GM19455 (cell line): ENCODE results near the gene FKBP5.
A peak's percentile ranks its signal among the peaks of the same experiment; 100 is the strongest.
"Not testable (repeated sequence)": the region's sequence is repeated elsewhere in the genome, so short reads cannot be mapped to it uniquely, and the experiment has no call there.

Experiments
- ATAC-seq: cut with Tn5 transposase; IDR thresholded peaks from one replicate; pipeline ENCODE4 v1.9.1; 2021; ENCODE audit not compliant: unreplicated experiment

Gene FKBP5

DNA sequence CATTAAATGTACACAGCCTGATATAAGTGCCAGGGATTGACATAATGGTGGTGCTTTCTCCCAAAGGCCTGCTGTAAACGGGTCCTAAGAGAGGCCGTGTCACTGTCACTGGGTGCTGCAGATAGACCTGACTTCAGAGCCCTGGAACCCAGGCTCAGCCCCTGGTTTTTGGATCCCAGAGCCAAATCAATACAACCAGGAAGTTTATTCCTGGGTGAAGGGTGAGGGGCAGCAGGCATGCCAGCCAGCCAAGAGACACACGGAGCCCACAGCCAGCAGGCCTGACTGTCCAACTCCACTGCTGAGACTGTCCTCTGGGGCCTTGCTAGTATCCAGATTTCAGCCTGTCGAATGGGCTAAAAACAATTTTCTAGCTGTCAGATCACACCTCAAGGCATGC lies 35.3 kb upstream of the FKBP5 start:
- ATAC-seq: no peak

- no peak for ATAC-seq
Measured at GRCh38 chr6:35723587-35723986, 34.9 kb upstream of the FKBP5 start.

GRCh38 chr6:35722121-35722761 lies 33.5 kb upstream of the FKBP5 start:
- no peak for ATAC-seq

- peak; percentile 55 for ATAC-seq
Measured at GRCh38 chr6:35719830-35720733, 31.4 kb upstream of the FKBP5 start.

GRCh38 chr6:35719404-35719829 lies 30.7 kb upstream of the FKBP5 start:
- peak; percentile 22 for ATAC-seq

DNA sequence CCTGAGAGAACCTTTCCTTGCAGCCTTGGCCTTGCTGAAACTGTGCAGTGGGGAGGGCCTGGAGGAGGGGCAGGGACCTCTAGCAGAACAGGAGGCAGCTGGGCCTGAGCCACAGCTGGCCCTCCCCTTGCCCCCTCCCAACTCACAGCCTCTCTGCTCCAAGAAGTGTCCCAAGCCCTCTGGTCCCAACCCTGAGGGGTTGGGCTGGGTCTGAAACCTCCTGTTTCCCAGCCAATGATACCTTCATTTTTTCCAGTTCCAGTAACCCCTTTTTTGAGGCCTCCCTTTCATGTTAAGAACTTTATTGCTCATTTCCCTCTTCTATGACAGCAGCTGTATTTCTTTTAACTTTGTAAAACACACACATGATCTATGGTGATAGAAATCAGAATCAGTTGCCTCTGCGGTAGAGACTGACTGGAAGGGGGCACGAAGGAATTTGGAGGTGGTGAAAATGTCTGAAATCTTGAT lies 30.2 kb upstream of the FKBP5 start:
- ATAC-seq: no peak

- ATAC-seq: no peak
Measured at GRCh38 chr6:35718375-35718736, 29.6 kb upstream of the FKBP5 start.

- ATAC-seq: no peak
Measured at GRCh38 chr6:35717449-35718374, 29.0 kb upstream of the FKBP5 start.

GRCh38 chr6:35716798-35717197 lies 28.1 kb upstream of the FKBP5 start:
- no peak for ATAC-seq

GRCh38 chr6:35713006-35713767 lies 24.5 kb upstream of the FKBP5 start:
- ATAC-seq: no peak

DNA sequence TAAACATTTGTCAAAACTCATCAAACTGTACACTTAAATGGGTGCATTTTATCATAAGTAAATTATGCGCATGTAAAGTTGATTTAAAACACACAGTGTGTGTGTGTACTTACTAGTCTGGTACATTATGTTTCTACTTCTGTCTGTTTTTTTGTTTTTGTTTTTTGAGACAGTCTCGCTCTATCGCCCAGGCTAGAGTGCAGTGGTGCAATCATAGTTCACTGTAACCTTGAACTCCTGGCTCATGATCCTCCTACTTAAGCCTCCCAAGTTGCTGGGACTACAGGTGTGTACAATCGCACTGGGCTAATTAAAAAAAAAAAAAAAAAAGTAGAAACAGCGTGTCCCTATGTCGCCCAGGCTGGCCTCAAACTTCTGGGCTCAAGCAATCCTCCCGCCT lies 23.0 kb upstream of the FKBP5 start:
- no peak for ATAC-seq

DNA sequence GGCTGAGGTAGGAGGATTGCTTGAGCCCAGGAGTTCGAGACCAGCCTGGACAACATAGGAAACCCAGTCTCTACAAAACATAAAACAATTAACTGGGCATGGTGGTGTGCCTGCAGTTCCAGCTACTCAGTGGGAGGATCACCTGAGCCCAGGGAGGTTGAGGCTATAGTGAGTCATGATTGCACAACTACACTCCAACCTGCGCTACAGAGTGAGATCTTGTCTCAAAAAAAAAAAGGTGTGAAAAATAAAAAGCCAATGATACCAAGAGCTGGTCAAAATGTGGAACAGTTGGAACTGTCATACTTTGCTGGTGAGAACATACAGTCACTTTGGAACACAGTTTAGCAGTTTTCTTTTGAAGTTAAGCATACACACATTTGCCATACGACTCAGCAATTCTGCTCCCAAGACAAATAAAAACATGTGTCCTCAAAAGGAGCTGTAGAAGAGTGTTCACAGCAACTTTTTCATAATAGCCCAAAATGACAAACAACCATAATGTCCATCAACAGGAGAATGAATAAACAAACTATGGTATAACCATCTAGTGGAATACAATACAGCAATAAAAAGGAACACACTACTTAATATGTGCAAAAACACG lies 21.6 kb upstream of the FKBP5 start:
- ATAC-seq: no peak

DNA sequence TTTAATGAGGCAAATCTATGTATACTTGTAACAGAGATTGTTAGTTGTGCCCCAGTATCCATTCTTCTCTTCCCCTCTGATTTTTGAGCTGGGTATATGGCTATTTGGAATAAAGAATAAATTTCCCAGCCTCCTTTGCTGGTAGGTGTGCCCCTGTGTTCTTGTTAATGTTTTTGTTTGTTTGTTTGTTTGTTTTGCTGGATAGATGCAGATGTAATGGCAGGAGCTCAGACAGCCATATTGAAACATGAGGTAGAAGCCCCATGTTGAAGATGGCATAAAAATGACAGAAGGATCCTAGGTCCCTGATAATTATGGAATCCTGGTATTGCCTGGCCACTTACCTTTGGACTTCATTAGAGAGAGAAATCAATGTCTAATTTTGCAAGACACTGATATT lies 19.9 kb upstream of the FKBP5 start:
- no peak for ATAC-seq

- no peak for ATAC-seq
Measured at GRCh38 chr6:35707714-35708407, 19.1 kb upstream of the FKBP5 start.

GRCh38 chr6:35706468-35706867 lies 17.8 kb upstream of the FKBP5 start:
- ATAC-seq: no peak

GRCh38 chr6:35703554-35703953 lies 14.8 kb upstream of the FKBP5 start:
- ATAC-seq: no peak

DNA sequence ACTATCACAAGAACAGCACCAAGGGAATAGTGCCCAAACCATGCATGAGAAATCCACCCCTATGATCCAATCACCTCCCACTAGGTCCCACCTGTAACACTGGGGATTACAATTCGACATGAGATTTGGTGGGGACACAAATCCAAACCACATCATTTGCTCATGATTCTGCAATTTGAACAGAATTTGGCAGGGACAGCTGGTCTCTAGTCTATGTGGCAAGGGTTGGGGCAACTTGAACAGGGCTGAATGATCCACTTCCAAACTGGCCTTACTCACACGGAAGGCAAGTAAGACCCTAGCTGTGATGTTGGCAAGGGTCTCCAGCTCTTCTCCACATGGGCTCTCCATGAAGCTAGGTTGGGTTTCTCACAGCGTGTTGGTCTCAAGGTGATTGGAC lies 10.1 kb upstream of the FKBP5 start:
- no peak for ATAC-seq

GRCh38 chr6:35698430-35698829 lies 9.7 kb upstream of the FKBP5 start:
- not testable (repeated sequence) for ATAC-seq

GRCh38 chr6:35694462-35694861 lies 5.7 kb upstream of the FKBP5 start:
- ATAC-seq: no peak
